SKM-1 treated with dmso at 0.1 percent for 144 hours (cell line): Measurements from ENCODE around the gene MTHFD2L.
"Not testable (repeated sequence)": the region's sequence is repeated elsewhere in the genome, so short reads cannot be mapped to it uniquely, and the experiment has no call there.

Experiments used
- DNase-seq: peaks from one replicate; lab custom pipeline; 2025; ENCODE audit not compliant: unreplicated experiment; lab: John Stamatoyannopoulos, UW

MTHFD2L gene

GRCh38 chr4:74132188-74132587 lies 25.7 kb upstream of the MTHFD2L start:
- not testable (repeated sequence) for DNase-seq

GRCh38 chr4:74132944-74133343 lies 25.0 kb upstream of the MTHFD2L start:
- DNase-seq, result no peak

GRCh38 chr4:74133786-74134499 lies 24.0 kb upstream of the MTHFD2L start:
- DNase-seq, result peak; percentile 66

GRCh38 chr4:74134500-74134852 lies 23.4 kb upstream of the MTHFD2L start:
- no peak for DNase-seq

- DNase-seq, result no peak
These were observed 11.3 kb upstream of the MTHFD2L start for GRCh38 chr4:74146581-74147129.

- DNase-seq, result no peak
These were observed 9.7 kb upstream of the MTHFD2L start for GRCh38 chr4:74148205-74148604.

- no peak for DNase-seq
These were observed 5.1 kb upstream of the MTHFD2L start for GRCh38 chr4:74152836-74153235.

GRCh38 chr4:74156521-74156920 lies 1.4 kb upstream of the MTHFD2L start:
- DNase-seq, result no peak

- no peak for DNase-seq
These were observed 764 bp upstream of the MTHFD2L start for GRCh38 chr4:74157154-74157553.

- no peak for DNase-seq
These were observed 686 bp downstream of the MTHFD2L start for GRCh38 chr4:74158466-74159142.

- peak; percentile 18 for DNase-seq
These were observed 1.3 kb downstream of the MTHFD2L start for GRCh38 chr4:74159143-74159709.

- DNase-seq, result no peak
These were observed 3.9 kb downstream of the MTHFD2L start for GRCh38 chr4:74161666-74162450.

- DNase-seq, result peak; percentile 10
These were observed 8.2 kb downstream of the MTHFD2L start for GRCh38 chr4:74166135-74166534.

GRCh38 chr4:74166818-74167217 lies 8.9 kb downstream of the MTHFD2L start:
- DNase-seq, result no peak

GRCh38 chr4:74167585-74167984 lies 9.7 kb downstream of the MTHFD2L start:
- DNase-seq, result no peak

GRCh38 chr4:74168841-74169240 lies 10.9 kb downstream of the MTHFD2L start:
- no peak for DNase-seq

- no peak for DNase-seq
These were observed 15.4 kb downstream of the MTHFD2L start for GRCh38 chr4:74173321-74173720.

- no peak for DNase-seq
These were observed 16.5 kb downstream of the MTHFD2L start for GRCh38 chr4:74174421-74174820.

- DNase-seq, result no peak
These were observed 17.0 kb downstream of the MTHFD2L start for GRCh38 chr4:74174941-74175340.

GRCh38 chr4:74175379-74175778 lies 17.5 kb downstream of the MTHFD2L start:
- DNase-seq, result no peak

GRCh38 chr4:74178798-74179197 lies 20.9 kb downstream of the MTHFD2L start:
- no peak for DNase-seq
